ENCODE results near the gene REP15. TPM values are rescaled to one million over a fixed set of nuclear protein-coding genes. Genes with fewer than 3 reads are reported as not detected.

The REP15 gene, protein sequence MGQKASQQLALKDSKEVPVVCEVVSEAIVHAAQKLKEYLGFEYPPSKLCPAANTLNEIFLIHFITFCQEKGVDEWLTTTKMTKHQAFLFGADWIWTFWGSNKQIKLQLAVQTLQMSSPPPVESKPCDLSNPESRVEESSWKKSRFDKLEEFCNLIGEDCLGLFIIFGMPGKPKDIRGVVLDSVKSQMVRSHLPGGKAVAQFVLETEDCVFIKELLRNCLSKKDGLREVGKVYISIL
- total RNA-seq: 0.44 TPM in 1 of 2 replicates, not detected in the other
- 0.26 TPM for total RNA-seq (2013)
- not detected in 2 replicates for polyA plus RNA-seq
- polyA minus RNA-seq: not detected in 2 replicates

DNA sequence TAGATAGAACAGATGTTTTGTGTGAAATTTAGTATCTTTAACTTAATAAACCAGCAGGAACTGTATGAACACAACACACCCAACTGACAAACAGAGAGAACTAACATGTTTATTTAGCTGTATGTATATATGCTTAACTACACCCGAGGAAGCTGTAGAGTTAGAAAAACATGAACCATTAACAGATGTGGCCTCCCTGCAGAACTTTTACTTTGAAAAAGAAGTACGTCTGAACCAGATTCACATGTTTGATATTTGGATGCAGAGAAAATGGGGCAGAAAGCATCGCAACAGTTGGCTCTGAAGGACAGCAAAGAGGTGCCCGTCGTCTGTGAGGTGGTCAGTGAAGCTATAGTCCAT lies at the start of gene REP15:
Gene REP15 (plus strand): TSS at position 155 of the 360 bp plus-strand sequence. CDS start 116 bp downstream, at position 271.
- Mint-ChIP-seq H3K9me3 (ENCODE audit: insufficient read depth) (no peaks in the 10 kb centered on the region), H3K27me3 (peaks cover 13% of the 10 kb centered on the region), H3K4me1 (no peaks in the 10 kb centered on the region), H3K4me3 (no peak within 1 kb of the TSS), H3K27ac (no peak within 1 kb of the TSS)
- no peak within 1 kb of the TSS for H3K4me3 ChIP-seq (ENCODE audit: control extremely low read depth in 1 of 5, extremely low read depth in 1 of 5, insufficient read depth in 1 of 5, low read depth in 2 of 5, low read length in 4 of 5)
- no peaks in the 10 kb centered on the region for H3K27me3 ChIP-seq (replicated peaks in 1 of 4; ENCODE audit: control extremely low read depth in 1 of 4, control insufficient read depth in 3 of 4, insufficient read depth in 4 of 4, low read length in 3 of 4)
- WGBS (ENCODE audit: insufficient coverage): 91% methylated on average over 3 of the region's 5 CpGs
- H3K4me2 ChIP-seq (replicated peaks; ENCODE audit: low read depth, low read length, poor library complexity, severe bottlenecking): no peak within 1 kb of the TSS
- no peak within 1 kb of the TSS for H3K27ac ChIP-seq (ENCODE audit: low read length in 2 of 2)
- no peak for ATAC-seq (ENCODE audit: low read depth)
- no peaks in the 10 kb centered on the region for H4K20me1 ChIP-seq (ENCODE audit: control insufficient read depth, insufficient read depth, low read length, poor library complexity, severe bottlenecking)
- peaks cover 0 to 3% of the 10 kb centered on the region in 2 experiments for H3K36me3 ChIP-seq (replicated peaks in 1 of 2; ENCODE audit: control extremely low read depth in 1 of 2, control insufficient read depth in 1 of 2, extremely low read depth in 1 of 2, insufficient read depth in 2 of 2, low read length in 1 of 2)
- intact Hi-C loops (cut with micrococcal nuclease): no loop called here
- no peak for TF ChIP-seq EZH2 (IDR thresholded peaks at IDR 0.05; ENCODE audit: borderline replicate concordance, insufficient read depth, low read depth, low read length, poor library complexity, severe bottlenecking)
- TF ChIP-seq, protein P1, sequence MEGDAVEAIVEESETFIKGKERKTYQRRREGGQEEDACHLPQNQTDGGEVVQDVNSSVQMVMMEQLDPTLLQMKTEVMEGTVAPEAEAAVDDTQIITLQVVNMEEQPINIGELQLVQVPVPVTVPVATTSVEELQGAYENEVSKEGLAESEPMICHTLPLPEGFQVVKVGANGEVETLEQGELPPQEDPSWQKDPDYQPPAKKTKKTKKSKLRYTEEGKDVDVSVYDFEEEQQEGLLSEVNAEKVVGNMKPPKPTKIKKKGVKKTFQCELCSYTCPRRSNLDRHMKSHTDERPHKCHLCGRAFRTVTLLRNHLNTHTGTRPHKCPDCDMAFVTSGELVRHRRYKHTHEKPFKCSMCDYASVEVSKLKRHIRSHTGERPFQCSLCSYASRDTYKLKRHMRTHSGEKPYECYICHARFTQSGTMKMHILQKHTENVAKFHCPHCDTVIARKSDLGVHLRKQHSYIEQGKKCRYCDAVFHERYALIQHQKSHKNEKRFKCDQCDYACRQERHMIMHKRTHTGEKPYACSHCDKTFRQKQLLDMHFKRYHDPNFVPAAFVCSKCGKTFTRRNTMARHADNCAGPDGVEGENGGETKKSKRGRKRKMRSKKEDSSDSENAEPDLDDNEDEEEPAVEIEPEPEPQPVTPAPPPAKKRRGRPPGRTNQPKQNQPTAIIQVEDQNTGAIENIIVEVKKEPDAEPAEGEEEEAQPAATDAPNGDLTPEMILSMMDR (IDR thresholded peaks at IDR 0.05): no peak
- H3K9me3 ChIP-seq (ENCODE audit: control extremely low read depth in 1 of 3, control insufficient read depth in 2 of 3, insufficient read depth in 1 of 3, low read length in 2 of 3): no peaks in the 10 kb centered on the region
- ChIA-PET POLR2A (no interaction called here), CTCF (interaction anchor here (0.6 kb wide), 1 partner anchor 38 kb away, joined by 3 read pairs; no protein-coding TSS in a partner anchor)
- no peaks in the 10 kb centered on the region for H3K4me1 ChIP-seq (ENCODE audit: control insufficient read depth in 2 of 2, insufficient read depth in 2 of 2, low read length in 2 of 2)
- H3K79me2 ChIP-seq (ENCODE audit: control insufficient read depth, insufficient read depth, low read length): no peaks in the 10 kb centered on the region
- H2AFZ ChIP-seq (ENCODE audit: insufficient read depth, low read depth, low read length, poor library complexity, severe bottlenecking): no peak within 1 kb of the TSS
- H3K9ac ChIP-seq (ENCODE audit: low read length): no peak within 1 kb of the TSS
- no peak for DNase-seq

- H3K36me3 ChIP-seq (replicated peaks in 1 of 2; ENCODE audit: control extremely low read depth in 1 of 2, control insufficient read depth in 1 of 2, extremely low read depth in 1 of 2, insufficient read depth in 2 of 2, low read length in 1 of 2): no peaks in the 10 kb centered on the region
- H2AFZ ChIP-seq (ENCODE audit: insufficient read depth, low read depth, low read length, poor library complexity, severe bottlenecking): no peak overlapping the region
- Mint-ChIP-seq H3K9me3 (ENCODE audit: insufficient read depth) (no peaks in the 10 kb centered on the region), H3K4me3 (no peak overlapping the region), H3K27ac (no peak overlapping the region), H3K27me3 (no peaks in the 10 kb centered on the region), H3K4me1 (peaks cover 4% of the 10 kb centered on the region)
- H3K9ac ChIP-seq (ENCODE audit: low read length): no peak overlapping the region
- H4K20me1 ChIP-seq (ENCODE audit: control insufficient read depth, insufficient read depth, low read length, poor library complexity, severe bottlenecking): no peaks in the 10 kb centered on the region
- no peak overlapping the region for H3K4me2 ChIP-seq (replicated peaks; ENCODE audit: low read depth, low read length, poor library complexity, severe bottlenecking)
- DNase-seq (no peak), ATAC-seq (ENCODE audit: low read depth) (no peak)
- no peaks in the 10 kb centered on the region for H3K79me2 ChIP-seq (ENCODE audit: control insufficient read depth, insufficient read depth, low read length)
- H3K27me3 ChIP-seq (replicated peaks in 1 of 4; ENCODE audit: control extremely low read depth in 1 of 4, control insufficient read depth in 3 of 4, insufficient read depth in 4 of 4, low read length in 3 of 4): no peaks in the 10 kb centered on the region
- TF ChIP-seq, protein P1 (IDR thresholded peaks at IDR 0.05): no peak
- no peak for TF ChIP-seq EZH2 (IDR thresholded peaks at IDR 0.05; ENCODE audit: borderline replicate concordance, insufficient read depth, low read depth, low read length, poor library complexity, severe bottlenecking)
- intact Hi-C loops (cut with micrococcal nuclease): loop anchor here (5.0 kb wide), 1 partner anchor 128 kb away; the partner anchor contains the start of gene PPFIBP1
- H3K4me3 ChIP-seq (ENCODE audit: control extremely low read depth in 1 of 5, extremely low read depth in 1 of 5, insufficient read depth in 1 of 5, low read depth in 2 of 5, low read length in 4 of 5): no peak overlapping the region
- no peaks in the 10 kb centered on the region for H3K9me3 ChIP-seq (ENCODE audit: control extremely low read depth in 1 of 3, control insufficient read depth in 2 of 3, insufficient read depth in 1 of 3, low read length in 2 of 3)
- no peaks in the 10 kb centered on the region for H3K4me1 ChIP-seq (ENCODE audit: control insufficient read depth in 2 of 2, insufficient read depth in 2 of 2, low read length in 2 of 2)
- WGBS (ENCODE audit: insufficient coverage): no CpG with 5 or more reads among the region's 1 CpG
- ChIA-PET POLR2A (no interaction called here), CTCF (interaction anchor here (1.3 kb wide), 1 partner anchor 216 kb away, joined by 20 read pairs; no protein-coding TSS in a partner anchor)
- no peak overlapping the region for H3K27ac ChIP-seq (ENCODE audit: low read length in 2 of 2)
Observed at GRCh38 chr12:27650011-27650410, 46.2 kb upstream of the REP15 start.

All from B cell (primary cell).